ENCODE measurements around the gene CFAP107.
"Not testable (repeated sequence)": the region's sequence is repeated elsewhere in the genome, so short reads cannot be mapped to it uniquely, and the experiment has no call there.

The CFAP107 gene

GRCh38 chr1:12781488-12781887, 35.5 kb downstream of the CFAP107 start:
- DNase-seq: not testable (repeated sequence)

- DNase-seq: not testable (repeated sequence)
Measured at GRCh38 chr1:12783783-12784182, 37.8 kb downstream of the CFAP107 start.

GRCh38 chr1:12784729-12785128, 38.7 kb downstream of the CFAP107 start:
- DNase-seq: not testable (repeated sequence)

GRCh38 chr1:12791097-12791496, 45.1 kb downstream of the CFAP107 start, which contains the start of gene PRAMEF1:
Gene PRAMEF1 (plus strand): TSS chr1:12791397. CDS start chr1:12793228, 1,831 bp downstream.
- not testable (repeated sequence) for DNase-seq

GRCh38 chr1:12798911-12799310, 52.9 kb downstream of the CFAP107 start:
- DNase-seq: no peak

- DNase-seq: no peak
Measured at GRCh38 chr1:12799730-12800129, 53.7 kb downstream of the CFAP107 start.

- no peak for DNase-seq
Measured at GRCh38 chr1:12809933-12810332, 63.9 kb downstream of the CFAP107 start.

GRCh38 chr1:12810691-12811408, 64.8 kb downstream of the CFAP107 start:
- no peak for DNase-seq

- DNase-seq: no peak
Measured at GRCh38 chr1:12811409-12811784, 65.4 kb downstream of the CFAP107 start.

Data from HCEC 1CT (cell line).